Embryonic facial prominence (tissue), 1 donor: ENCODE results near the gene HSPA1B.
"Not testable (repeated sequence)": the region's sequence is repeated elsewhere in the genome, so short reads cannot be mapped to it uniquely, and the experiment has no call there.

Experiments used
- DNase-seq: peaks from one replicate; pipeline ENCODE4 v3.0.0-alpha.2; 2016; ENCODE audit errors: extremely low spot score

HSPA1B gene

DNA sequence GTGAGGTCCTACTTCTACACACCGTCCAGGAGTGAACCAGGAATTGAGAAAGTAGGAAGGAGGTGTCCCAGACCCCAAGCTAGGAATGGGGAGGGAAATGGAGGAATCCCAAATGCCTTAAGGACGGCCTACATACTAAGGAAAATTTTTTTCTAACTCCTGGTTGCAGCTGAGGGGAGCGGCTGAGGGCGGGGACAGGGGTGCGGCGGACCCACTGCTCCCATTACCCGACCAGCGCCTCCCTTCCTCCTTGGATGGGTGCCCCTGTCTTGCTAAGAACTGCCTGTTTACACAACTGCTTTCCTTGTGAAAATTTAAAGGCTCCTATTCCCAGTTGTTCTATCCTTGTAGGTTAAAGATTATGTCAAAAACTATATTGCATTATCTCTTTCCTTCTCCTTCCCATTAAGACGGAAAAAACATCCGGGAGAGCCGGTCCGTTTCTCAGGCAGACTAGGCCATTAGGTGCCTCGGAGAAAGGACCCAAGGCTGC is 699 bp upstream of the HSPA1B start:
- peak; percentile 83 for DNase-seq

DNA sequence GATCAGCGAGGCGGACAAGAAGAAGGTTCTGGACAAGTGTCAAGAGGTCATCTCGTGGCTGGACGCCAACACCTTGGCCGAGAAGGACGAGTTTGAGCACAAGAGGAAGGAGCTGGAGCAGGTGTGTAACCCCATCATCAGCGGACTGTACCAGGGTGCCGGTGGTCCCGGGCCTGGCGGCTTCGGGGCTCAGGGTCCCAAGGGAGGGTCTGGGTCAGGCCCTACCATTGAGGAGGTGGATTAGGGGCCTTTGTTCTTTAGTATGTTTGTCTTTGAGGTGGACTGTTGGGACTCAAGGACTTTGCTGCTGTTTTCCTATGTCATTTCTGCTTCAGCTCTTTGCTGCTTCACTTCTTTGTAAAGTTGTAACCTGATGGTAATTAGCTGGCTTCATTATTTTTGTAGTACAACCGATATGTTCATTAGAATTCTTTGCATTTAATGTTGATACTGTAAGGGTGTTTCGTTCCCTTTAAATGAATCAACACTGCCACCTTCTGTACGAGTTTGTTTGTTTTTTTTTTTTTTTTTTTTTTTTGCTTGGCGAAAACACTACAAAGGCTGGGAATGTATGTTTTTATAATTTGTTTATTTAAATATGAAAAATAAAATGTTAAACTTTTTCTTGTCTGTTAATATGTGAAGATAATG is 2.2 kb downstream of the HSPA1B start:
- DNase-seq, result no peak

DNA sequence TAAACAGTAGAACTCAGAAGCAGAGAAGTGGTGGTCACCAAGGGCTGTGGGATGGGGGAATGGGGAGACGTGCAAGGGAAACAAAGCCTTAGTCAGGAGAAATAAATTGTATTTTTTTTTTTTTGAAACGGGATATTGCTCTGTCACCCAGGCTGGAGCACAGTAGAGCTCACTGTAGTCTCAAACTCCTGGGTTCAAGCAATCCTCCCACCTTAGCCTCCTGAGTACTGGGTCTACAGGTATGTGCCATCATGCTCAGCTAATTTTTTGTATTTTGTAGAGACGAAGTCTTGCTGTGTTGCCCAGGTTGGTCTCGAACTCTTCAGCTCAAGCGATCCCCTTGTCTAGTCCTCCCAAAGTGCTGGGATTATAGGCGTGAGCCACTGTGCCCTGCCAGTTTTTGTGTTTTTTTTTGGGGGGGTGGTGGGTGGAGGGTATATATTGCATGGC is 3.4 kb downstream of the HSPA1B start:
- DNase-seq, result no peak

DNA sequence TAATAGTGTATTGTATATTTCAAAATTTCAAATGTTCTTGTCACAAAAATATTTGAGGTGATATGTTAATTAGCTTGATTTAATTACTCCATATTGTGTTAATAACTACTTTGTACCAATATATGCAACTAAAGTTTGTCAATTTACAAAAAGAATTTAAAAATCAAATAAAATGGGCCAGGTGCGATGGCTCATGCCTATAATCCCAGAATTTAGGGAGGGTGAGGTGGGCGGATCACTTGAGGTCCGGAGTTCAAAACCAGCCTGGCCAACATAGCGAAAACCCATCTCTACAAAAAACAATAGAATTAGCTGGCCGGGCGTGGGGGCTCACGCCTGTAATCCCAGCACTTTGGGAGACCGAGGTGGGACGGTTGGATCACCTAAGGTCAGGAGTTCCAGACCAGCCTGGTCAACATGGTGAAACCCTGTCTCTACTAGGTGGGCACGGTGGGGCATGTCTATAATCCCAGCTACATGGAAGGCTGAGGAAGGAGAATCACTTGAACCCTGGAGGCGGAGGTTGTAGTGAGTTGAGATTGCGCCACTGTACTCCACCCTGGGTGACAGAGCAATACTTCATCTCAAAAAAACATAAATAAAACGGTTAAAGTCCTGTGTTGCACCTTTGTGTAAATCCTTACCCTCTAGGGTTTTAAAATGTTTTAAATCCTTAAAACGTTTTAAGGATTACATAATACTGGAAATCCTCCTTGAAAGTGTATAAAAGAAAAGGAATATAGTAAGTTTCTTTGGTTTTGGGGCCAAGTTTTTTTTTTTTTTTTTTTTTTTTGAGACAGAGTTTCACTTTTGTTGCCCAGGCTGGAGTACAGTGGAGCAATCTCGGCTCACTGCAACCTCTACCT is 4.0 kb downstream of the HSPA1B start:
- DNase-seq, result no peak

DNA sequence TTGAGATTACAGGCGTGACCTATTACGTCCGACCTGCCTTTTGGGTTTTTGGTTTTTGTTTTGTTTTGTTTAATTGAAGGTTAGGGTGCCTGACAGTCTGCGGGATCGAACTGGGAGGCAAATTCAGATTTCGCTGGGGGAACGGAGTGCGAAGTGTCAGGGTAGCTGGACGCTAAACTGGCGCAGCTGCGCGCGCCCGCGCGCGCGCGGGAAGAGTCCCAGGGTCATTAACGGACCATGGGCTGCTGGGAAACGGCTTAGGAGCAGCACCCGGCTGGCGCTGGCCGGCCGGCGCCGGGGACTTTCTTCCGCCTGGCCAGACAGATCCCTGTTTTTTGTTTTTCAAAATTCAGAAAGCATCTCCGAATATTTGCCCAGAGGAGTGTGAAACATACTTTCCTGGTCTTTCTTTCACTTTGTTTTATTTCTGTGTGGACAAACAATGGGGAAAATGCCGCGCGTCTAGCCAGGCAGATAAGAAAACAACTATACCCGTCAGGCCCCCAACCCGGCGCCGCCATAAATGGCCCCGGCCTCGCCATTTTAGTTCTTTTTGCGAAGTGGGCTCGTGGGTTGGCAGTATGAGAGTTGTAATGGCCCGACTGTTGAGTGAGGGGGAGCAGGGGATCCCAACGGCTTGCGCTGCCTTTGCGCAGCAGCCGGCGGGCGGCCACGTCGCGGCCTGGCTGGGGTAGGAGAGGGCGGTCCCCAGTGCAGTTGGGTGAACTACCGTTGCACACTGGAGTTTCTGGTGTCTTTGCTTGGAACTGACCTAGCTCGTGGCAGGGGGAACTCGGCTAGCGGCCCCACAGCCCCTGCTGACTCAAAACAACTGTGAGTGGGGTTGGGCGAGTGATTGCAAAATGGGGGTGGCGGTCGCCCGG is 7.1 kb downstream of the HSPA1B start:
- peak; percentile 68 for DNase-seq

DNA sequence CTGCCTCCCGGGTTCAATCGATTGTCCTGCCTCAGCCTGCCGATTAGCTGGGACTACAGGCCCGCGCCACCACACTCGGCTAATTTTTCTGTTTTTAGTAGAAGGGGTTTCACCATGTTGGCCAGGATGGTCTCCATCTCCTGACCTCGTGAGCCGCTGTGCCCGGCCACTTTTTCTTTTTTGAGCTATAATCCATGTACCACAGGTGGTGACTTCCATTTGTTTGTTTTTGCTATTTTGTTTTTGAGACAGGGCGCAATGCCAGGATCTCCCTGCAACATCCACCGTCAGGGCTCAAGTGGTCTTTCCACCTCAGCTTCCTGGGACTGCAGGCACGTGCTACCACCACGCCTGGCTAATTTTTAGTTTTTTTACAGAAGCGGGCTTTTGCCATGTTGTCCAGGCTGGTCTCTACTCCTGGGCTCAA is 8.5 kb downstream of the HSPA1B start:
- DNase-seq, result no peak

GRCh38 chr6:31836474-31837368 is 9.2 kb downstream of the HSPA1B start:
- DNase-seq, result no peak

- no peak for DNase-seq
Observed at GRCh38 chr6:31837369-31838113, 10.0 kb downstream of the HSPA1B start.

DNA sequence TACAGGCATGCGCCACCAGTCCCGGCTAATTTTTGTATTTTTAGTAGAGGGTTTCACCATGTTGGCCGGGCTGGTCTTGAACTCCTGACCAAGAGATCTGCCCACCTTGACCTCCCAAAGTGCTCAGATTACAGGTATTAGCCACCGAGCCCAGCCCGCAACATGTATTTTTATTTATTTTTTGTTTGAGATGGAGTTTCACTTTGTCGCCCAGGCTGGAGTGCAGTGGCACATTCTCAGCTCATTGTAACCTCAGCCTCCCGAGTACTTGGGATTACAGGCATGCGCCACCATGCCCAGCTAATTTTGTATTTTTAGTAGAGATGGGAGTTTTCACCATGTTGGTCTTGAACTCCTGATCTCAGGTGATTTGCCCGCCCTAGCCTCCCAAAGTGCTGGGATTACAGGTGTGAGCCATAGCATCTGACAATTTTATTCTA is 10.6 kb downstream of the HSPA1B start:
- DNase-seq, result not testable (repeated sequence)

- no peak for DNase-seq
Observed at GRCh38 chr6:31838968-31839367, 11.4 kb downstream of the HSPA1B start.

DNA sequence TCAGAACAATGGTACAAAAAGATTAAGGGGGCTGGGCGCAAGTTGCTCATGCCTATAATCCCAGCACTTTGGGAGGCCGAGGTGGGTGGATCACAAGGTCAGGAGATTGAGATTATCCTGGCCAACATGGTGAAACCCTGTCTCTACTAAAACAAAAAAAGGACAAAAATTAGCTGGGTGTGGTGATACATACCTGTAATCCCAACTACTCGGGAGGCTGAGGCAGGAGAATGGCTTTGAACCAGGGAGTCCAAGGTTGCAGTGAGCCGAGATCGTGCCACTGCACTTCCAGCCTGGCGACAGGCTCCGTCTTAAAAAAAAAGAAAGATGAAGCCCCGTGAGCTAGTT is 12.2 kb downstream of the HSPA1B start:
- not testable (repeated sequence) for DNase-seq

- DNase-seq, result no peak
Observed at GRCh38 chr6:31842053-31842452, 14.5 kb downstream of the HSPA1B start.

- DNase-seq, result no peak
Observed at GRCh38 chr6:31844507-31844906, 17.0 kb downstream of the HSPA1B start.

DNA sequence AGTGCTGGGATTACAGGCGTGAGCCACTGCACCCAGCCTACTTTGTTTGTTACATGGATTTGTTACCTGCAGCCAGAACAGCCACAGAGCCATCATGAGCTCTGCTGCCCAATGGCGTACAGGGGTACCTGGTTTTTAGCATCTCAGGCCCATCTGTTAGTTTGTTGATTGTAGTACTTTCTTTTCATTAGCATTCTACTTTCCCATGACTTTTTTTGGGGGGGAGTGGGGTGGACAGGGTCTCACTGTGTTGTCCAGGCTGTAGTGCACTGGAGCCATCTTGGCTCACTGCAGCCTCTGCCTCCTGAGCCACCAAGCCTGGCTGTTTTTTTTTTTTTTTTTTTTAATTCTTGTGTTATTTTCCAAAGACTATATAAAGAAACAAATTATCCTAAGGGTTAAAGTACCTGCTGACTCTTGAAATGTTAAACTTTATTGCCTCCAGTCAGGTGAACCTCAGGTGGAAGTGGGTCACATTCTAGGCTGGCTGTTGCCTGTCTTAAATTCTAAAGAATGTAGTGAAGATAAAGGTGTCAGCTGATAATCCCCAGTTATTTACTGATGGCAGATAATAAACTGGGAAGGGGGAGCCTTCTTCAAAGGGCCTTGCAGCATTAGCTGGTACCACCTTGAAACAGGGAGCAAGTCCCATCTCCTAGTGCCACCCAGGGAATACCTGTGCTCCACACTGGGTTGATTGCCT is 19.9 kb downstream of the HSPA1B start:
- no peak for DNase-seq

- DNase-seq, result no peak
Observed at GRCh38 chr6:31850765-31851484, 23.4 kb downstream of the HSPA1B start.

DNA sequence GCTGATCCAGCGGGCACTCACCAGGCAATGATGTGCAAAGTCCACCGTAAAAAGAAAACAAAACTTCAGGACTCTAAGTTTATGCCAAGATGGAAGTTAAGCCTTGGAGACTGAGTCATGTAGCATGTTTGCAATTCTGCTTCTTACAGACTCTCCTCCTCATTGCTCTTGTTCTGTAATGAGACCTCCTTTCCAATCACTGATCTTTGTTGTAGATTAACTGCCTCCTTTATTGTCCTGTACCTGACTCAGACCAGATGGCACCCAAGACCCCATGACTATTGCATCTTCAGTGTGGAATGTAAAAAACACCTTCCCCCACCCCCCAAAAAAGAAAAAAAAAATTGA is 23.9 kb downstream of the HSPA1B start:
- DNase-seq, result no peak

- DNase-seq, result not testable (repeated sequence)
Observed at GRCh38 chr6:31851980-31852718, 24.6 kb downstream of the HSPA1B start.

GRCh38 chr6:31857774-31858173 is 30.2 kb downstream of the HSPA1B start:
- DNase-seq, result not testable (repeated sequence)
